Activated CD8-positive, alpha-beta T cell treated with anti-CD3 and anti-CD28 coated beads for 36 hours (primary cell): ENCODE data around the gene GLB1L2. TPM values are rescaled to one million over a fixed set of nuclear protein-coding genes. Genes with fewer than 3 reads are reported as not detected.
A peak's percentile ranks its signal among the peaks of the same experiment; 100 is the strongest.
"Not testable (repeated sequence)": the region's sequence is repeated elsewhere in the genome, so short reads cannot be mapped to it uniquely, and the experiment has no call there.

ENCODE experiments used
- ATAC-seq: fragments of 200-7000 bp; cut with Tn5 transposase; one replicate; pipeline ENCODE4 v1.10.0; 2021; ENCODE audit warnings: mild to moderate bottlenecking, moderate library complexity
- CTCF ChIA-PET: fragments of 350-600 bp; sonication (Branson Sonifier 250); formaldehyde crosslinking; loops from one replicate; lab custom pipeline; 2021; ENCODE audit warnings: antibody characterized with exemption; lab: Charles Lee
- POLR2A ChIA-PET: fragments of 350-600 bp; sonication (Branson Sonifier 250); formaldehyde crosslinking; loops from one replicate; lab custom pipeline; 2021; ENCODE audit warnings: antibody characterized with exemption; lab: Charles Lee
- DNase-seq: peaks from one replicate; pipeline ENCODE4 v3.0.0-alpha.2; 2020
- H3K27ac Mint-ChIP-seq: one replicate; pipeline ENCODE4 v1.8.0; 2021; ENCODE audit warnings: mild to moderate bottlenecking, mixed read lengths
- H3K27me3 Mint-ChIP-seq: one replicate; pipeline ENCODE4 v1.8.0; 2021; ENCODE audit warnings: mixed read lengths
- H3K36me3 Mint-ChIP-seq: one replicate; pipeline ENCODE4 v1.8.0; 2021; ENCODE audit warnings: low read depth, mixed read lengths
- H3K4me1 Mint-ChIP-seq: one replicate; pipeline ENCODE4 v1.8.0; 2021; ENCODE audit warnings: low read depth, mixed read lengths
- H3K4me3 Mint-ChIP-seq: one replicate; pipeline ENCODE4 v1.8.0; 2021; ENCODE audit warnings: mild to moderate bottlenecking, moderate library complexity, mixed read lengths
- H3K9me3 Mint-ChIP-seq: one replicate; pipeline ENCODE4 v1.8.0; 2021; ENCODE audit warnings: mixed read lengths
- intact Hi-C: fragments of 100-400 bp; cut with micrococcal nuclease; formaldehyde crosslinking; loops from one replicate; pipeline ENCODE4 v1.10.0; 2022
- total RNA-seq, 2 experiments: library from RNA; stranded (reverse); gene quantifications; one replicate each; pipeline ENCODE4 v1.2.3, GENCODE V29; 2021
- TF ChIP-seq, protein P1 (sequence below): fragments of 200-600 bp; IDR thresholded peaks from one replicate; pipeline ENCODE4 v1.8.0; 2022; ENCODE audit warnings: antibody characterized with exemption, mild to moderate bottlenecking

GLB1L2 gene, protein sequence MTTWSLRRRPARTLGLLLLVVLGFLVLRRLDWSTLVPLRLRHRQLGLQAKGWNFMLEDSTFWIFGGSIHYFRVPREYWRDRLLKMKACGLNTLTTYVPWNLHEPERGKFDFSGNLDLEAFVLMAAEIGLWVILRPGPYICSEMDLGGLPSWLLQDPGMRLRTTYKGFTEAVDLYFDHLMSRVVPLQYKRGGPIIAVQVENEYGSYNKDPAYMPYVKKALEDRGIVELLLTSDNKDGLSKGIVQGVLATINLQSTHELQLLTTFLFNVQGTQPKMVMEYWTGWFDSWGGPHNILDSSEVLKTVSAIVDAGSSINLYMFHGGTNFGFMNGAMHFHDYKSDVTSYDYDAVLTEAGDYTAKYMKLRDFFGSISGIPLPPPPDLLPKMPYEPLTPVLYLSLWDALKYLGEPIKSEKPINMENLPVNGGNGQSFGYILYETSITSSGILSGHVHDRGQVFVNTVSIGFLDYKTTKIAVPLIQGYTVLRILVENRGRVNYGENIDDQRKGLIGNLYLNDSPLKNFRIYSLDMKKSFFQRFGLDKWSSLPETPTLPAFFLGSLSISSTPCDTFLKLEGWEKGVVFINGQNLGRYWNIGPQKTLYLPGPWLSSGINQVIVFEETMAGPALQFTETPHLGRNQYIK
- 1 to 10 TPM; 4.7 to 6.0 TPM for total RNA-seq

DNA sequence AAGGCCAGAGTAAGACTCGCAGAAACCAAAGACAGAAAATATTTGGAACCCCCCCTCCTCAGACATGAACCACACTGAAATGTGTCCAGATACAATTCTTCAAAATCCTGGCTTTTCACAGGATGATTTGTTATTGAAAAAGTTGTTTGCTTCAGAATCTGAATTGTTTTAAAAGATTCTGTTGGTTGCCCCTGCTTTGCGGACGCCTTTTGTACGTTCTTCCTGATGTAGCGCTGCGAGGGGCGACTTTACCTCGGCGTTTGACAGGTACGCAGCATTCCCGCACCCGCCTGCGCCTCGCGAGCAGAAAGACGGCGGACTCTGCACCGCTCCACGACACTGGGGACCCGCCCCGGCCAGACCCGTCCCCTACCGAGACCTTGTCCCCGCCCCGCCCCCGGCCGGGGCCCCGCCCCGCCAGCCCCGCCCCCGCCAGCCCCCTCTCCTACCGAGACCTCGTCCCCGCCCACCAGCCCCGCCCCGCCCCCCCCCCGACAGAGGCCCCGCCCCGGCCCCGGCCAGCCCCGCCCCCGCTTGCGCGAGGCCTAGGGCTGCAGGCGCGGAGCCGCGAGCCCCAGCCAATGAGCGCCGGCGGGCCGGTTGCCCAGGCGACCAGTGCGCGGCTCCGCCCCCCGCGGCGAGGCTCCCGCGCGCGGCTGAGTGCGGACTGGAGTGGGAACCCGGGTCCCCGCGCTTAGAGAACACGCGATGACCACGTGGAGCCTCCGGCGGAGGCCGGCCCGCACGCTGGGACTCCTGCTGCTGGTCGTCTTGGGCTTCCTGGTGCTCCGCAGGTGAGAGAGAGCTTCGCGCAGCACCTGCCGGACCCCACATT lies at the start of gene GLB1L2:
Gene GLB1L2, plus strand, starts transcription at position 635 of the 835 bp plus-strand sequence. Its CDS starts 74 bp downstream, at position 709.
- Mint-ChIP-seq H3K27ac (no peak within 1 kb of the TSS), H3K9me3 (no peaks in the 10 kb centered on the region), H3K36me3 (no peaks in the 10 kb centered on the region), H3K4me3 (peak within 1 kb of the TSS; percentile 76), H3K4me1 (peaks cover 12% of the 10 kb centered on the region), H3K27me3 (peaks cover 20% of the 10 kb centered on the region)
- intact Hi-C loops = no loop called here
- ChIA-PET POLR2A (interaction anchor here (0.8 to 3.0 kb wide), 3 partner anchors 55 to 106 kb away, joined by 3 to 13 read pairs (median 4); partner anchors contain the start of genes GLB1L3 and VPS26B), CTCF (interaction anchor here (0.9 to 1.5 kb wide), 3 partner anchors 57 to 70 kb away, joined by 3 to 7 read pairs (median 3); no protein-coding TSS in a partner anchor)
- DNase-seq (peak; percentile 72), ATAC-seq (peak; percentile 97)
- TF ChIP-seq, protein P1, sequence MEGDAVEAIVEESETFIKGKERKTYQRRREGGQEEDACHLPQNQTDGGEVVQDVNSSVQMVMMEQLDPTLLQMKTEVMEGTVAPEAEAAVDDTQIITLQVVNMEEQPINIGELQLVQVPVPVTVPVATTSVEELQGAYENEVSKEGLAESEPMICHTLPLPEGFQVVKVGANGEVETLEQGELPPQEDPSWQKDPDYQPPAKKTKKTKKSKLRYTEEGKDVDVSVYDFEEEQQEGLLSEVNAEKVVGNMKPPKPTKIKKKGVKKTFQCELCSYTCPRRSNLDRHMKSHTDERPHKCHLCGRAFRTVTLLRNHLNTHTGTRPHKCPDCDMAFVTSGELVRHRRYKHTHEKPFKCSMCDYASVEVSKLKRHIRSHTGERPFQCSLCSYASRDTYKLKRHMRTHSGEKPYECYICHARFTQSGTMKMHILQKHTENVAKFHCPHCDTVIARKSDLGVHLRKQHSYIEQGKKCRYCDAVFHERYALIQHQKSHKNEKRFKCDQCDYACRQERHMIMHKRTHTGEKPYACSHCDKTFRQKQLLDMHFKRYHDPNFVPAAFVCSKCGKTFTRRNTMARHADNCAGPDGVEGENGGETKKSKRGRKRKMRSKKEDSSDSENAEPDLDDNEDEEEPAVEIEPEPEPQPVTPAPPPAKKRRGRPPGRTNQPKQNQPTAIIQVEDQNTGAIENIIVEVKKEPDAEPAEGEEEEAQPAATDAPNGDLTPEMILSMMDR = no peak

DNA sequence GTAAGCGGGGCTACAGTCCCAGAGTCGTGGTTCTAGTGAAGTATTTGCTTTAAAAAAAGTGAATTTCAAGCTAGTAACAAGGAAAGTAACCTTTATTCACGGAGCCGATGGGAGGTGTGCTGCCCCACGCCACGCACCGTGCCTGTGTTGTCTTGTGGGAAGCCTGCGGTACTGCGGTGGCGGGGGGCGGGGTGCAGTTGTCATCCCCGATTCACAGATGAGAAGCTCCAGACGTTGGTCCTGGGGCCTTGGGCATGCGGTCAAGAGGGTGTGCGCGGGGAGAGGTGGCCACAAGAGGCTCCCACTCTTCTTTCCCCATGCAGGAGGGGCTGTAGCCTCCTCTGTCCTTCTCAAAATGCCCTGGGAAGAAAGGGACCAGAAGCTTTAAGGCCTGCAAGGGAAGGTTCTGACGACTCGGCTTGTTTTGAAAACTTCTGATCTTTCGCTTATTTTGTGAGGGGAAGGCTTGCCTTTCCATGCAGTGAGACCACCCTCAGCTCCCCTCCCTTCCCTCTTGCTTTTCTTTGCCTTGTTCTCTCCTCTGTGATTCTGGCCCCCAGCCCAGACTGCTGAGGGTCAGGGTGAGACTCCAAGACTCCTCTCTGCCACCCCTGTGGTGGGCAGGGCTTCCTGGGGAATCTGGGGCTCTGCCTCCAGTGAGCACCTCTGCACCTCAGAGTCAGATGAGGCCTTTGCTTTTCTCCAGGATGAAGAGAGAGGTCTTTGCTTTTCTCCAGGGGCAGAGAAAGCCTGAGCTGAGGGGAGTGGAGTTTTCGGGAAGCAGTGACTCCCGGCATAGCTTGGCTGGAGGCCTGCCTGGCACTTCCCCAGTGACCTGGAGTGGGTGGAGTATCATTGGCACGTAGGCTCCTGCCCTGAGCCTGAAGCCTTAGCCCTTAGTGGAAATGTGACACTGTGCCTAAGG lies 49.4 kb upstream of the GLB1L2 start:
- CTCF ChIA-PET = interaction anchor here (1.2 to 1.5 kb wide), 2 partner anchors 20 to 232 kb away, joined by 3 to 4 read pairs; no protein-coding TSS in a partner anchor
- no peak overlapping the region for H3K27ac Mint-ChIP-seq
- intact Hi-C loops = no loop called here
- DNase-seq (no peak), ATAC-seq (no peak)
- TF ChIP-seq, protein P1 = no peak
- H3K27me3 Mint-ChIP-seq = peaks cover under 1% of the 10 kb centered on the region
- POLR2A ChIA-PET = interaction anchor here (1.5 kb wide), 1 partner anchor 13 kb away, joined by 3 read pairs; no protein-coding TSS in a partner anchor
- peaks cover 21% of the 10 kb centered on the region for H3K36me3 Mint-ChIP-seq
- H3K9me3 Mint-ChIP-seq = peaks cover 2% of the 10 kb centered on the region
- H3K4me3 Mint-ChIP-seq = no peak overlapping the region
- peaks cover 6% of the 10 kb centered on the region for H3K4me1 Mint-ChIP-seq

DNA sequence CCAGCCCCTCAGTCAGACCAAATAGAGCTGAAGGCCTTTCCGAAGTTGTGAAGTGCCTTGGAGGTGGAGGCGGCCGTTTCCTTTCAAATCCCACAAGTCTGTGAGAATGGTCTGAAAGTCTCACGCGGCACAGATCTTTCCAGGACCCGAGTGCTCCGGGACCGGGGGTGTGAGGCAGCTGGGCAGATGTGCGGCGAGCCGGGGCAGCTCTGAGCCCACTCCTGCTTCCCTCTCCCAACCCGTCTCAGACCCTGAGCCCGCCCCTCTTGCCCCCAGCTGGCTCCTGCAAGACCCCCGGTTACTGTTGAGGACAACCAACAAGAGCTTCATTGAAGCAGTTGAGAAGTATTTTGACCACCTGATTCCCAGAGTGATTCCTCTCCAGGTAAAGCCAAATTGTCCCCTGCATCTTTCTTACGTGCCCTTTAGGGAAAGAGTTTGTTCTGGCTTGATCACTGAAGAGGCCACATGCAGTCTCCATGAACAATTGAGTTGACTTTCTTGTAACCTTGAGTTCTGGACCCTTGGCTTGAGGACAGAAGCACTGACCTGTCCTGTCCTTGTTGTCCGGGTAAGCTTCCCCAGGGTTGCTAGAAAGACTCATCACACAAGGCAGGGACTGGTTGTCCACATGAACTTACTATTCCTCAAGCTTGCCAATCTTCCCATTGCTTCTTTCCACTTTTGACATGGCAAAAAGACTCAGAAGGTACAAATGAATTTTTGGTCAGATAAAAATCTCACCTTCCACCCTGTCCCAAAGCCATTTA lies 48.1 kb upstream of the GLB1L2 start:
- CTCF ChIA-PET = interaction anchor here (1.5 kb wide), 1 partner anchor 234 kb away, joined by 3 read pairs; no protein-coding TSS in a partner anchor

DNA sequence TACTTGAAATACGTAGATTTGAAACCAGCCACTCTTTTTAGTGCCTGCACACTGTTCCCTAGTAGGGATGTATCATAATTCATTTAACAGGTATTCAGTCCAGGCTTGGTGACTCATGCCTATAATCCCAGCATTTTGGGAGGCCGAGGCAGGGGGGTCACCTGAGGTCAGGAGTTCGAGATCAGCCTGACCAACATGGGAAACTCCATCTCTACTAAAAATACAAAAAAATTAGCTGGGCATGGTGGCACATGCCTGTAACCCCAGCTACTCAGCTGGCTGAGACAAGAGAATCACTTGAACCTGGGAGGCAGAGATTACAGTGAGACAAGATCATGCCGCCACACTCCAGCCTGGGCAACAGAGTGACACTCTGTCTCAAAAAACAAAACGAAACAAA lies 47.4 kb upstream of the GLB1L2 start:
- H3K4me3 Mint-ChIP-seq, intact Hi-C loops, H3K27me3 Mint-ChIP-seq, ATAC-seq, H3K4me1 Mint-ChIP-seq, H3K9me3 Mint-ChIP-seq, H3K27ac Mint-ChIP-seq, H3K36me3 Mint-ChIP-seq, DNase-seq: not testable (repeated sequence)
- POLR2A ChIA-PET = interaction anchor here (1.0 kb wide), 1 partner anchor 11 kb away, joined by 3 read pairs; no protein-coding TSS in a partner anchor
- CTCF ChIA-PET = interaction anchor here (1.5 kb wide), 1 partner anchor 234 kb away, joined by 3 read pairs; no protein-coding TSS in a partner anchor

More for the DNA sequence above, 48.1 kb upstream of the GLB1L2 start:
- no peak for ATAC-seq
- TF ChIP-seq, protein P1 = no peak
- no peak for DNase-seq
- no peak overlapping the region for H3K27ac Mint-ChIP-seq
- no peaks in the 10 kb centered on the region for H3K27me3 Mint-ChIP-seq
- peaks cover 11% of the 10 kb centered on the region for H3K36me3 Mint-ChIP-seq
- intact Hi-C loops = no loop called here
- peaks cover 3% of the 10 kb centered on the region for H3K4me1 Mint-ChIP-seq
- POLR2A ChIA-PET = interaction anchor here (1.0 to 1.5 kb wide), 2 partner anchors 11 to 14 kb away, joined by 3 read pairs; no protein-coding TSS in a partner anchor
- no peak overlapping the region for H3K4me3 Mint-ChIP-seq
- peaks cover under 1% of the 10 kb centered on the region for H3K9me3 Mint-ChIP-seq
